Skeletal muscle tissue (tissue), 4 donors: ENCODE measurements around the gene PIK3CB. TPM values are rescaled to one million over a fixed set of nuclear protein-coding genes. Genes with fewer than 3 reads are reported as not detected.
"Not testable (repeated sequence)": the region's sequence is repeated elsewhere in the genome, so short reads cannot be mapped to it uniquely, and the experiment has no call there.

Experiments
- H3K27ac ChIP-seq: one replicate; pipeline ENCODE4 v1.7.0; 2013; ENCODE audit warnings: mild to moderate bottlenecking, low read depth, low read length, inconsistent platforms
- H3K27me3 ChIP-seq, 3 donors: one replicate each; pipeline ENCODE4 v1.7.0; 2013; ENCODE audit warnings: low read length in 3 of 3; ENCODE audit not compliant: control insufficient read depth in 3 of 3, insufficient read depth in 3 of 3
- H3K36me3 ChIP-seq, 3 donors: one replicate each; pipeline ENCODE4 v1.7.0; 2013; ENCODE audit warnings: low read length in 3 of 3; ENCODE audit not compliant: control insufficient read depth in 3 of 3, insufficient read depth in 3 of 3
- H3K4me1 ChIP-seq, 3 donors: one replicate each; pipeline ENCODE4 v1.7.0; 2013; ENCODE audit warnings: low read length in 3 of 3, mild to moderate bottlenecking in 3 of 3; ENCODE audit not compliant: control insufficient read depth in 3 of 3, insufficient read depth in 3 of 3
- H3K4me3 ChIP-seq, 3 donors: one replicate each; pipeline ENCODE4 v1.7.0; 2013; ENCODE audit warnings: low read length in 3 of 3
- H3K9ac ChIP-seq, 3 donors: one replicate each; pipeline ENCODE4 v1.7.0; 2013; ENCODE audit warnings: low read length in 3 of 3, mild to moderate bottlenecking in 3 of 3, moderate library complexity in 2 of 3, low read depth in 1 of 3
- H3K9me3 ChIP-seq, 3 donors: one replicate each; pipeline ENCODE4 v1.7.0; 2013; ENCODE audit warnings: low read length in 3 of 3; ENCODE audit not compliant: control insufficient read depth in 3 of 3
- total RNA-seq: library from RNA; depleted of rRNA; stranded (reverse); fragments of >200 nt; gene quantifications from one replicate; pipeline ENCODE4 v1.2.3, GENCODE V29; 2014
- donor health status: Osteomylitis.

The PIK3CB gene
- total RNA-seq, 1 donor from 2014 or later, result 16.2 TPM

GRCh38 chr3:138726042-138726441, 108.7 kb downstream of the PIK3CB start:
- H3K27ac ChIP-seq, H3K9me3 ChIP-seq, H3K36me3 ChIP-seq, H3K4me1 ChIP-seq, H3K4me3 ChIP-seq, H3K27me3 ChIP-seq, H3K9ac ChIP-seq: not testable (repeated sequence)

GRCh38 chr3:138725116-138725515, 109.6 kb downstream of the PIK3CB start:
- Histone ChIP-seq H3K36me3 (peaks cover 0 to 7% (median 4%) of the 10 kb centered on the region in 3 donors), H3K9ac (no peak overlapping the region), H3K27me3 (no peaks in the 10 kb centered on the region), H3K27ac (no peak overlapping the region), H3K9me3 (no peaks in the 10 kb centered on the region), H3K4me3 (no peak overlapping the region), H3K4me1 (peaks cover 0 to 2% (median 0%) of the 10 kb centered on the region in 3 donors)

GRCh38 chr3:138724443-138724842, 110.3 kb downstream of the PIK3CB start:
- H3K4me1 ChIP-seq, result peaks cover 0 to 2% (median 0%) of the 10 kb centered on the region in 3 donors

DNA sequence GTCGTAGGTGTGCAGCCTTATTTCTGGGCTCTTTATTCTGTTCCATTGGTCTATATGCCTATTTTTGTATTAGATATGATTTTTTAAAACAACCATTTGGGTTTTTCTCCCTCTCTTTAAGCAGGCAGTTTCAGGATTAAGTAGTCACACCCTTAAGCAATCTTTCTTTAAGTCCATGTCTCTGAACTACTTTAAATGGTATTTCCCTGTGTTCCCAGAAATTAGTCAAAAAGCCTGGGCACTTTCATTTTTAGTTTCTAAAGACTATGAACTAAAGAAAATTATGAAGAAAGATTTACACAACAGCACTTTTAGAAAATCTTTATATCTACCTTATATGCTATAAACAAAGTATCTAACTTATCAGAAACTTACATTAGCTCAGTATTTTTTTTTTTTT, 115.9 kb downstream of the PIK3CB start:
- H3K4me1 ChIP-seq, result no peaks in the 10 kb centered on the region
- H3K9ac ChIP-seq, result no peak overlapping the region
- H3K27ac ChIP-seq, result no peak overlapping the region
- H3K36me3 ChIP-seq, result peaks cover 0 to 4% (median 0%) of the 10 kb centered on the region in 3 donors
- H3K4me3 ChIP-seq, result no peak overlapping the region
- H3K27me3 ChIP-seq, result no peaks in the 10 kb centered on the region
- no peaks in the 10 kb centered on the region for H3K9me3 ChIP-seq

More at GRCh38 chr3:138724443-138724842, 110.3 kb downstream of the PIK3CB start:
- H3K9ac ChIP-seq, result no peak overlapping the region
- peaks cover 0 to 4% (median 3%) of the 10 kb centered on the region in 3 donors for H3K36me3 ChIP-seq
- no peak overlapping the region for H3K27ac ChIP-seq
- no peak overlapping the region for H3K4me3 ChIP-seq
- no peaks in the 10 kb centered on the region for H3K27me3 ChIP-seq
- H3K9me3 ChIP-seq, result no peaks in the 10 kb centered on the region

- Histone ChIP-seq H3K9me3 (no peaks in the 10 kb centered on the region), H3K27ac (no peak overlapping the region), H3K36me3 (peaks cover 0 to 12% (median 0%) of the 10 kb centered on the region in 3 donors), H3K4me3 (no peak overlapping the region), H3K4me1 (no peaks in the 10 kb centered on the region), H3K27me3 (no peaks in the 10 kb centered on the region), H3K9ac (no peak overlapping the region)
Observed at GRCh38 chr3:138717348-138717747, 117.4 kb downstream of the PIK3CB start.

GRCh38 chr3:138712086-138712485, 122.6 kb downstream of the PIK3CB start:
- H3K9ac ChIP-seq, result no peak overlapping the region
- no peaks in the 10 kb centered on the region for H3K27me3 ChIP-seq
- no peaks in the 10 kb centered on the region for H3K9me3 ChIP-seq
- peaks cover 0 to 20% (median 17%) of the 10 kb centered on the region in 3 donors for H3K36me3 ChIP-seq
- no peak overlapping the region for H3K4me3 ChIP-seq
- no peaks in the 10 kb centered on the region for H3K4me1 ChIP-seq
- no peak overlapping the region for H3K27ac ChIP-seq

DNA sequence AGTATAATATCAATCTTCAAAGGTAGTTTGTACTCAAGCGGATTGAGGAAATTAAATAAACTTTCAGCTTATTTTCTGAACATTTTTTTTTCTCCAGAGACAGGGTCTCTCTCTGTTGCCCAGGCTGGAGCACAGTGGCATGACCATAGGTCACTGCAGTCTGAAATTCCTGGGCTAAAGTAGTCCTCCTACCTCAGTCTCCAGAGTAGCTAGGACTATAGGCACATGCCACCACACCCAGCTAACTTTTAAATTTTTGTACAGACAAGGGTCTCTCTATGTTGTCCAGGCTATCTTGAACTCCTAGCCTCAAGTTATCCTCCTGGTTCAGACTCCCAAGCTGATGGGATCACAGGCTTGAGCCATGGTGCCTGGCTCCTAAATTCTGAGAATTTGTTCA, 129.1 kb downstream of the PIK3CB start:
- Histone ChIP-seq H3K4me1 (no peaks in the 10 kb centered on the region), H3K27ac (no peak overlapping the region), H3K27me3 (no peaks in the 10 kb centered on the region), H3K4me3 (no peak overlapping the region), H3K9me3 (no peaks in the 10 kb centered on the region), H3K9ac (no peak overlapping the region), H3K36me3 (peaks cover 0 to 23% (median 19%) of the 10 kb centered on the region in 3 donors)

DNA sequence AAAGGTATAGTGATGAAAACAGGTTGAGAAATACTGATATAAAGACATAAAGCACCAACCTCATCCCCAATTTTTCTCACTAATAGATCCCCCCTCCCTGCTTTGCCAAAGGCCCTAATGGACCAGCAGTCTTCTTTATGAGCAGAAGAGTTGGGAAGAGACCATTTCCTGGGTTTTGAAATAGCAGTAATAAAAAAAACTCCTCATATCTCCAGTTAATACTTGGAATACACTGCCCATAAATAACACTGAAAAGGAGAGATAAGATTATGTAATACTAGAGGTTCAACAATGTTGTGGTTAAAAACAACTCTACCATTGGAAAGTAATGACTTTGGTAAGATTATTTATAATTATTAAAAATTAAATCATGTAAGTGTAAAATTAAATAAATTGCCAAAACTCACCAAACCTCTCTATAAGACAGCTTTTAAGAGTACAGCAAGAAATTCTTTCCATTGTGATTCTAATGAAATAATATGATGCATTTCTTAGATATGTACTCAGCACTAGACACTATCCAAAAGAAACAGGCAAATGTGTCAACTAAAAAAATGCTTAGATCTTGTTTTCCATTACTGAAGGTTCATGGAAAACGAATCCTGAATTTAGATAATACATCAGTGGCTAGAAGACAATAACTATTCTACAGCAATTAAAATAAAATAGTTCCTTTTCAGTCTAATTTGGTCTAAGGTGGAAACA, 137.9 kb downstream of the PIK3CB start:
- Histone ChIP-seq H3K27ac (no peak overlapping the region), H3K9me3 (no peaks in the 10 kb centered on the region), H3K4me3 (no peak overlapping the region), H3K4me1 (no peaks in the 10 kb centered on the region), H3K27me3 (no peaks in the 10 kb centered on the region), H3K36me3 (peaks cover 8 to 16% (median 13%) of the 10 kb centered on the region in 3 donors), H3K9ac (no peak overlapping the region)

GRCh38 chr3:138694287-138695007, 140.3 kb downstream of the PIK3CB start:
- Histone ChIP-seq H3K27ac (no peak overlapping the region), H3K9ac (no peak overlapping the region), H3K4me3 (no peak overlapping the region), H3K27me3 (no peaks in the 10 kb centered on the region), H3K36me3 (peaks cover 8 to 14% (median 10%) of the 10 kb centered on the region in 3 donors), H3K9me3 (no peaks in the 10 kb centered on the region), H3K4me1 (no peaks in the 10 kb centered on the region)

DNA sequence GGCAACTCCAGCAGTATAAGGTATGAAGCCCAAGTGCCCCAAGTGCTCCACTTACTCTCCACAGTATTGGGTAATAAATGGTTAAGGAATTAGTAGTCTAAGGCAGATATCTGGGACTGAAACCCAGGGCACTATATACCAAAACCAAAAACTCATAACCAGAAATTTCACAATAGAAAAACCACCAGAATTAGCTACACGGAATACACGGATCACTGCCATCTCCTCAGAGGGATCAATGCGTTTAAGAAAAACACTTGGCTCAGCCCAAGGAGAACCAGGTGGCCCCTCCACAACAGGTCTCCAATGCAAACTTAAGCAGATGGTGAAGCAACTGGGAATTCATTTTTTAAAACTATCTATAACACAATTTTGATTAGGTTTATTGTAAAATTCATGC, 142.6 kb downstream of the PIK3CB start:
- Histone ChIP-seq H3K36me3 (peaks cover 2 to 7% (median 6%) of the 10 kb centered on the region in 3 donors), H3K27me3 (no peaks in the 10 kb centered on the region), H3K27ac (no peak overlapping the region), H3K9me3 (no peaks in the 10 kb centered on the region), H3K9ac (no peak overlapping the region), H3K4me1 (no peaks in the 10 kb centered on the region), H3K4me3 (no peak overlapping the region)
